Mononuclear cell (primary cell): Measurements from ENCODE around the gene TAAR8. TPM values are rescaled to one million over a fixed set of nuclear protein-coding genes. Genes with fewer than 3 reads are reported as not detected.

Experiments used
- H3K27me3 ChIP-seq: 2 replicates; pipeline ENCODE4 v1.6.0; 2011; ENCODE audit warnings: low read length, control low read depth; ENCODE audit not compliant: insufficient read depth
- H3K4me1 ChIP-seq: 2 replicates; pipeline ENCODE4 v1.5.1; 2011; ENCODE audit warnings: mild to moderate bottlenecking, low read length, control low read depth; ENCODE audit not compliant: insufficient read depth
- H3K4me3 ChIP-seq: 2 replicates; pipeline ENCODE4 v1.5.1; 2011; ENCODE audit warnings: mild to moderate bottlenecking, low read length, moderate library complexity
- H3K9me3 ChIP-seq: 2 replicates; pipeline ENCODE4 v1.5.1; 2011; ENCODE audit warnings: low read depth, mild to moderate bottlenecking, control low read depth, low read length
- total RNA-seq: library from RNA; depleted of rRNA; stranded (reverse); fragments of >200 nt; gene quantifications from one replicate; pipeline ENCODE4 v1.2.3, GENCODE V29; 2012

TAAR8 gene, protein sequence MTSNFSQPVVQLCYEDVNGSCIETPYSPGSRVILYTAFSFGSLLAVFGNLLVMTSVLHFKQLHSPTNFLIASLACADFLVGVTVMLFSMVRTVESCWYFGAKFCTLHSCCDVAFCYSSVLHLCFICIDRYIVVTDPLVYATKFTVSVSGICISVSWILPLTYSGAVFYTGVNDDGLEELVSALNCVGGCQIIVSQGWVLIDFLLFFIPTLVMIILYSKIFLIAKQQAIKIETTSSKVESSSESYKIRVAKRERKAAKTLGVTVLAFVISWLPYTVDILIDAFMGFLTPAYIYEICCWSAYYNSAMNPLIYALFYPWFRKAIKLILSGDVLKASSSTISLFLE
- total RNA-seq: not detected

DNA sequence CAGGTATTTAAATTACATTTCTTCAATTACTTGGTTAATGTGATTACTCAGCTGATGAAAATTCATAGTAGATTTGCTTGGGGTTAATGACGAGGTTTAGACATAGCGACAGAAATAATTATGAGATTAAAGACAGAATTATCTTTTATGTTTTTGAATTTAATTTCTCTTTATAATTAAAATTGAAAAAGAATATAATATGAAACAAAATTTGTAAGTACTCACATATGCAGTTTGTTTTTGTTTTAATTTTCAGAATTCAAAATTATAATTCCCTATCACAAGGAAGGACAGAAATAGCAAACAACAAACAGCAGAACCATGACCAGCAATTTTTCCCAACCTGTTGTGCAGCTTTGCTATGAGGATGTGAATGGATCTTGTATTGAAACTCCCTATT, at the start of gene TAAR8:
Gene TAAR8, plus strand, starts transcription at position 301 of the 400 bp plus-strand sequence. Its CDS starts 21 bp downstream, at position 322.
- no peaks in the 10 kb centered on the region for H3K9me3 ChIP-seq
- peaks cover 26% of the 10 kb centered on the region for H3K27me3 ChIP-seq
- H3K4me1 ChIP-seq: no peaks in the 10 kb centered on the region
- no peak within 1 kb of the TSS for H3K4me3 ChIP-seq

DNA sequence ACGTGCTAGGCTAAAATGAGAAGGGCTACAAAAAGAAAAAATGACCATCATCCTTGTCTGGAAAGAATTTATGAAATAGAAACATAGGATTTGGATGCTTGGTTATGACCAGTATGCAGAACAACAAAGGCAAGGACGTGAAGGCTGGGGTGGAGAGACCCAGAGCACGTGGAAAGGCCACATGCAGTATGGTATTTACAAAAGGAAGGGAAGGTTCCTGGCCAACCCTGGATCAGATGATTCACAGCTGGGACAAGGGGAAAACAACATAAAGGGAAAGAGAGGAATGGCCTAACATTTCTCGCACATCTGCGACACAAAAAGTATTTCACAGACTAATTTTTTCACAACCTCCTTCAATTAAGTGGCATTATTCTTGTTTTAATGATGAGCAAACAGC, 47.7 kb upstream of the TAAR8 start:
- H3K27me3 ChIP-seq: no peaks in the 10 kb centered on the region
- peaks cover 61% of the 10 kb centered on the region for H3K4me1 ChIP-seq
- no peak overlapping the region for H3K4me3 ChIP-seq

DNA sequence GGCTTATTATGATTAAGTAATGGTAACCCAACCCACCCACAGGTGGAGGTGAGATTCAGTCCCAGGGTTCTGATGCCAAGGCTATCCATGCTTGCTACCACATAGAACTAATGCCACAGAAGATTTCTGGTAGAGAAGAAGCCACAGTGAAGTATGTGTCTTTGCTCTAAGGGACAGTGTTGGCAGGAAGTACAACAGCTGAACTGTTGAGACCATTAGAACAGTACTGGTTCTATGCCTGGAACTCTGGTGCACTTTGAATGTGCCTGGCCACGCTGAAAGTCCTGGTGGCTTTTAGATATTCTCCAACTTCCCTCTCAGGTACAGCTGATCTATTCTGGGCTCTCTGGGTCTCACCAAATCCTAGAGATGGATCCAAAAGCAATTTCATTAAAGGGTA, 47.3 kb upstream of the TAAR8 start:
- Histone ChIP-seq H3K4me1 (peaks cover 60% of the 10 kb centered on the region), H3K4me3 (no peak overlapping the region), H3K9me3 (no peaks in the 10 kb centered on the region), H3K27me3 (no peaks in the 10 kb centered on the region)

More for the DNA sequence above, 47.7 kb upstream of the TAAR8 start:
- H3K9me3 ChIP-seq: no peaks in the 10 kb centered on the region

DNA sequence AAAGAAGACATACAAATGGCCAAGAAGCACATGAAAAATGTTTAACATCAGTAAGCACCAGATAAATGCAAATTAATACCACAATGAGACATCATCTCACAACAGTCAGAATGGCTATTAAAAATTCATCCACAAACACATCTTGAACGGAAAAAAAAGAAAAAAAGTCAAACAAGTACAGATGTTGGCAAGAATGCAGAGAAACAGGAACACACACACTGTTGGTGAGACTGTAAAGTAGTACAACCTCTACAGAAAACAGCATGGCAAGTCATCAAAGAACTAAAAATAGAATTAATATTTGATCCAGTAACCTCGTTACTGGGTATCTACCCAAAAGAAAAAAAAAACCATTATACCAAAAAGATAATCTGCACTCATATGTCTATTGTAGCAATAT, 46.0 kb upstream of the TAAR8 start:
- Histone ChIP-seq H3K4me1 (peaks cover 58% of the 10 kb centered on the region), H3K4me3 (no peak overlapping the region), H3K9me3 (no peaks in the 10 kb centered on the region), H3K27me3 (no peaks in the 10 kb centered on the region)

DNA sequence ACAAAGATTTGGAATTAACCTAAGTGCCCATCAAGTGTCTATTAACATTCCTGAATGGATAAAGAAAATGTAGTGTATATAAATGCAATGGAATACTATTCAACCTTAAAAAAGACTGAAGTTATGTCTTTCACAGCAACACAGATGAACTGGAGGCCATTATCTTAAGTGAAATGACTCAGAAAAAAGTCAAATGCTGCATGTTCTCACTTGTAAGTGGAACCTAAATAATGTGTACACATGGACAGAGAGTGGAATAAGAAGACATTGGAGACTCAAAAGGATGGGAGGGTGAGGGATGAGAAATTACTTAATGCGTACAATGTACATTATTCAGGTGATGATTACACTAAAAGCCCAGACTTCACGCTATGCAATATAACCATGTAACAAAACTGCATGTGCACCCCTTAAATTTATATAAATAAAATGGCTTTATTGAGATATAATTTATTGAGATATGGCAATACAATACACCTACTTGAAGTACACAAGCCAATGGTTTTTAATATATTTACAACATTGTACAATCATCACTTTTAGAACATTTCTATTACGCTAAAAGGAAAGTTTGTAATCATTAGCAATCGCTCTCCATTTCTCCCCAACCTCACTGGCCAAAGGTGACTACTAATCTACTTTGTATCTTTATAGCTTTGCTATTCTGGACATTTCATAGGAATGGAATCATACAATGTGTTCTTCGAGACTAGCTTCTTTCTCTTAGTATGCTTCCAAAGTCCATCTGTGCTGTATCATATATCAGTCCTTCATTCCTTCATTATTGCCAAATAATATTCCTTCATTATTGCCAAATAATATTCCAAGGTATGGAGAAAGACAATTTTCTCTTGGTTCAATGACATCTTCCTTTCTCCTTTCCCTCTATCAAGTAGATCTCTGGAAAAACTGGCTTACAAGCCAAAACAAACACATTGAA, 45.3 kb upstream of the TAAR8 start:
- no peaks in the 10 kb centered on the region for H3K27me3 ChIP-seq
- no peak overlapping the region for H3K4me3 ChIP-seq
- H3K4me1 ChIP-seq: peaks cover 54% of the 10 kb centered on the region
- no peaks in the 10 kb centered on the region for H3K9me3 ChIP-seq

DNA sequence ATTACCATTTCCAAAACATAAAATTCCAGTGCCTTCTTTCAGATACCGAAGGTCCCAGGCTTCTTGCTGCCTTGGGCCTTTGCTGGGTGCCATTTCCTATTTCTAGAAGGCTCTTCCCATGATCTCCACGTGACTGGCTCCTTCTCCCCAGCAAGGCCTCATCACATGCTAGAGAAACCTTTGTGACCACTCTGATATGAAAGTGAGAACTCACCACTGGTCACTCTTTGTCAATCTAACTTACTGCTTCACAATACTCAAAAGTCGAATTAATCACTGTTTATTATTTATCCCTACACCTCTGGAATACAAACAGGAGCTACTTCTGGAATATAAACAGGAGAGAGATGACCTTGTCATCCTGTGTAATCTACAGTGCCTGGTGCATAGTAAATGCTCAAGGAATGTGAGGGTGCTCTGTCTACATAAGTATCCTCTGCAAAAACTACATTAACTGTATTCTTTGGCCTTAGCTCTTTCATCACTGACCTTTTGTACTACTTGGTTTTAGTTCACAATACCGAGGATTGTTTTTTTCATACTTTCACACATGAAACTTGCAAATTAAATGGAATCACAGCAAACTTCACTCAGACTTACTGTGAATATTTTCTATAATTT, 41.2 kb upstream of the TAAR8 start:
- Histone ChIP-seq H3K9me3 (no peaks in the 10 kb centered on the region), H3K4me3 (peak overlapping the region; percentile 79), H3K27me3 (no peaks in the 10 kb centered on the region), H3K4me1 (peaks cover 49% of the 10 kb centered on the region)

DNA sequence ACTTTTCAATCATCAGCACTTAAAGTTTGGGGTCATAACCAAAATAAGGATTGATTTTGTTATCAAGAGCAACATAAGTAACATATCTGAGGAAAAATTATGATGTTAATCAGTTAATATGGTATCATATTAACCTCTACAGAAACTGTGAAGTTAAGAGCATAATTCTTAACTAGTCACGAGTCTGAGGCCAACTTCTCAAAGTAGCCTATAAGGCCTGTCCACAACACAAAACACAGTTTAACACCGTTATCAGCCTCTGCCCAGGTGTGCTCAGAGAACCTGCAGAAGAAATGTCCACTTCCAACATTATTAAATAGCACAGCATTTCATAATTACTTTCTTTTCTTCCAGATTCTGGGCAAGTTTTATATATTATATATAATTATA, 40.6 kb upstream of the TAAR8 start:
- H3K4me3 ChIP-seq: peak overlapping the region; percentile 79
- peaks cover 49% of the 10 kb centered on the region for H3K4me1 ChIP-seq
- no peaks in the 10 kb centered on the region for H3K9me3 ChIP-seq
- H3K27me3 ChIP-seq: no peaks in the 10 kb centered on the region

DNA sequence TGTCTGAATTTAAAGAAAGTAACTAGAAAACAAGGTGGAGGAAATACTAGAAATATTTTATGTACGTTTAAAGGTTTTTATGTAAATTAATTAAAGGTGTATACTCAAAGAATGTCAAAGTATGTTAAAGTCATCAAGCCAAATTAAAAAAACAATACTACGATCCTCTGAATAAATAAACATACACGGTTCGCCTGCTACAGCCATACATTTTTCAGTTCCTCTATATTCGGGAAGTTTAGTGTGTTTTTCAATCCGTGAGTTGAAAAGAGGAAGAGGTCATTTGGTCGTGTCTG, 40.2 kb upstream of the TAAR8 start:
- Histone ChIP-seq H3K9me3 (no peaks in the 10 kb centered on the region), H3K4me1 (peaks cover 49% of the 10 kb centered on the region), H3K27me3 (no peaks in the 10 kb centered on the region), H3K4me3 (peak overlapping the region; percentile 79)

DNA sequence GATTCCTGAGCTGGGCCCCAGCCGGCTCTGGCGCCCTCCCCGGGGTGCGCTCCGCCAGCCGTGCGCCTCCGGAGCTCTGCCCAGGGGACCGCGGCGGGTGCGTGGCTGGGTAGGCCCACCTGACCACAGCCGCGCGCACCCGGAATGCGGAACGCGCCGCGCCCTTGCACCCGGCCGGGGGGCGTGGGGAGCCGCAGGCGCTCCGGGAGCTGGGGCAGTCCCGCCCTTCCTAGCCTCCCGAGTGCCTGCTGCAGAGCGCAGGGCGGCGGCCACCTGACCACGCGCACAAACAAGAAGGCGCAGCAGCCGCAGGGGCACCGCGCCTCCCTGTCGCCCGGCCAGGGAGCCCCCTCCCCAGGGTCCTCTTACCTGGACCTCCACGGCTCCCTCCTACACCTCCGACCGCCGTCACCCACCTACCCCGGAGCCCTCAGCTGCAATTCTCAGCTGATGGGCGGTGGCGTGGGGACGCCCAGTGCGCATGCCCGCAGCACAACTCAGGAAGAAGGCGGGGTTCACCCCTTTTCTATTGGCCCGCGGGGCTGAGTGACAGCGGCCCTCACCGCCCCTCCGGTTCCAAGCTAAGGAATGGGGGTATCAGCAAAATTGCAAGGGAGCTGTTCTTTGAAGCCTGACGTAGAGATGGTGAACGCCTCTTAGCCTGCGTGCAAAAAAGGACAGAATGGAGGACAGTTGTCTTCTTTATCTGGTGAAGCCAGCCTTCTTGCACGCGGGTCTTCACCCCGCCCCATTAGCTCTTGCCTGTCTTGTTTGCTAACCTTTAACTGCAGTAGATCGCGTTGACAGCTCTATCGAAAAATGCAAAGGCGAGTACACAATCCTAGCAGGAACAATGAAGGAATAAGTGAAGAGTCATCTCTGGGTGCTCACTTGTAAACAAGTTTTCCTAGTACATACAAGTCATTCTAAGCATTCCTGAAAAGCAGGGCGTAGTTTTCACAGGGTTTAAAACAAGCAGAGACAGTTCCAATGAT, 39.5 kb upstream of the TAAR8 start, which contains the start of gene STX7:
Gene STX7, minus strand, starts transcription at position 479 of the 995 bp plus-strand sequence. CDS start 9,586 bp downstream, outside the sequence.
- Histone ChIP-seq H3K4me3 (peak within 1 kb of the TSS; percentile 79), H3K9me3 (no peaks in the 10 kb centered on the region), H3K27me3 (no peaks in the 10 kb centered on the region), H3K4me1 (peaks cover 42% of the 10 kb centered on the region)

DNA sequence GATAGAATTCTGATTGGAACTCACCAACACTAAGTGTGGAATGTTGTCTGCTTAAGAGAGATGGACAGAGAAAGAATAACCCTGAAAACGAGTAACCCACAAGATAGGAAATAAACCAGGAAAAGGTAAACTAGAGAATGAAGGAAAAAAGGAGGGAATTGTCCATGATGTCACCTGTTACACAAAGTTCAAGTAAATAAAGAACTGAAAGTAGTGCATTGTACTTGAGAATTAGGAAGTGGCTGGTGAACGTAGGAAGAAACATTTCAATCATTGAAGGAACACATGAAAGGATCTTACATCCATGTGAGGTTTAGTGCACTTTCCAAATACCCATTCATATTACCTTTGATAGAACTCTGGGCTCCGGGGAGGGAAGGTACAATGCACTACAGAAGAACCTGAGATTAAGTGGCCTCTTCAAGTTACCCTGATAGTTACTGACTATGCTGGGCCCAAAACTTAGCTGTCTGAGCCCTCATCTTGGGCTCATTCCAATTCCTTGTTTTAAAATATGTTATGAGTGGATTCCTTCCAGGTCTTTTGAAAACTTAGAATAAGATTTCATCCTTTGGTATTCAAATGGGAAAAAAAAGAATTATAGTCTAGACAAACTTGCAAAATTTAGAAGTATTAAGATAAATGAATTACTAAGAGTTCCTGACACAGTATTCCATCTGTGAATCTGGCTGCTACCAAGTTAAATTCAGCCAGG, 38.5 kb upstream of the TAAR8 start:
- H3K27me3 ChIP-seq: peaks cover 3% of the 10 kb centered on the region
- no peaks in the 10 kb centered on the region for H3K9me3 ChIP-seq
- H3K4me3 ChIP-seq: no peak overlapping the region
- H3K4me1 ChIP-seq: peaks cover 33% of the 10 kb centered on the region

DNA sequence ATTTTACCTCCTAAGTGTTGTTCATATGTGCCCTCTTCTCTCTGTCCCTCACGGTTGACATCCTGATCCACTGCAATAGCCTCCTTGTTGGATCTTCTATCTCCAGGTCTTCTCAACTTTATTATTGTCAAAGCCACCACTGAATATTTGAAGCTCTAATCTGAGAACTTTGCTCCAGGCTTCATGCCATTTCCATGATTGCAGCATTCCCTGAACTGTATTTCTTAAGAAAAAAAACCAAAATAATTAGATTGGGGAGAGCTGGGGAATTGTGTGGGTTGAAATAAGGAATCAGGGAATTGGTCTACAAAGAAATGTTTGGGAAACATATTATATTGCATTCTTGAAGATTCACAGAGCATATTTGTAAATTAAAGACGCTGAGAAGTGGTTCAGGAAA, 37.1 kb upstream of the TAAR8 start:
- H3K4me1 ChIP-seq: peaks cover 27% of the 10 kb centered on the region
- peaks cover 3% of the 10 kb centered on the region for H3K27me3 ChIP-seq
- no peak overlapping the region for H3K4me3 ChIP-seq

DNA sequence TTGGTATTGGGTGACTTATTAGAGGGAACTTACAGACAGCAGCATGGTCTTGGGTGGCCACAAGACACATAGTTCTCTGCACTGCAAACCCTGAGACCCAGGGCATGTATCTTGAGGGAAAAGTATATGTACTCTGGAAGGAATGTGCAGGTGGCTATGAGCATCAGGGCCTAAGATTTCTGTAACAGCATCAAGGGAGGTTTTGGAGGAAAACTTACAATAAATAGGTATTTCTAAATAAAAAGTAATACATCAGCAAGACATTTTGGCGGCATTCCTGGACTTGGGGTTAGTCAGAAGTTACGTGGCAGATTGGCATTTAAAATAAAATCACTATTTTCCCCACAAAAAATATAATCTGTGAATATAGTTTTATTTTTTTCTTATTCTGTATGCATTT, 31.5 kb upstream of the TAAR8 start:
- Histone ChIP-seq H3K27me3 (peaks cover 15% of the 10 kb centered on the region), H3K4me1 (no peaks in the 10 kb centered on the region), H3K4me3 (no peak overlapping the region), H3K9me3 (no peaks in the 10 kb centered on the region)

More for the DNA sequence above, 37.1 kb upstream of the TAAR8 start:
- H3K9me3 ChIP-seq: no peaks in the 10 kb centered on the region

DNA sequence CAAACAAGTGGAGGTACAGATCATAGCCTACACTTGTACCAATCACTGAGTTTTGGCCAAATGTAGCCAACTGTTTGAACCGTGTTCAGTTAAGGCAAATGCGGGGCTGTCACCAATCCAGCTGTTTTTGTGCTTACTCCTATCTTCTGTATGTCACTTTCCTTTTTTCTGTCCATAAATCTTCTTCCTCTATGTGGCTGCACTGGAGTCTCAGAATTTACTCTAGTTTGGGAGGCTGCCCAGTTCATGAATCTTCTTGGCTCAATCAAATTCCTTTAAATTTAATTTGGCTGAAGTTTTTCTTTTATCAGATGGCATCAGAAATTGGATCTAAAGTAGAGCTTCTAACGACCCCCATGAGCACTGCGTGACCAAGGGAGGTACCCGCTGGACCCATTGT, 27.8 kb upstream of the TAAR8 start:
- Histone ChIP-seq H3K9me3 (no peaks in the 10 kb centered on the region), H3K27me3 (peaks cover 12% of the 10 kb centered on the region), H3K4me1 (no peaks in the 10 kb centered on the region), H3K4me3 (no peak overlapping the region)

DNA sequence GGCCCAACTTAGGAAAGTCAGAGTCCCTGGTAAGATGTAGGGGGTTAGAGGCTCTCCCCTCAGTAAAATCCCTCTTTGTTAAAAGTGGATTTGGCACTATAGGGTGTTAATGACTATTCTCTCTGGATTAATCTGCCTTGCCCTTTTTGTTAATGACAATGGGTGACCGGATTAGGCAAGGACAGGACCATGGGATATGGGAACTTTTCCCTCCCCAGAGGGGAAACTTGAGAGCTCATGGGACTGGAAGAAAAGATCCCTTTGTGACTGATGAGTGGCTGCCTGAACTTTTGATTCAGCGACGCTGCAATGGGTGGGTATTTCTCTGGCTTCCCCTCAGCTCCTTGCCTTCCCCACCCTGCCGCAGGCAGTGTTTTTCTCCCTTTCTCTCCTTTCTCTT, 26.6 kb upstream of the TAAR8 start:
- Histone ChIP-seq H3K27me3 (peaks cover 11% of the 10 kb centered on the region), H3K4me1 (peaks cover 3% of the 10 kb centered on the region), H3K4me3 (no peak overlapping the region), H3K9me3 (no peaks in the 10 kb centered on the region)
